Left lung (tissue), 10 donors: ENCODE results near the gene IGSF23. TPM values are rescaled to one million over a fixed set of nuclear protein-coding genes. Genes with fewer than 3 reads are reported as not detected.

ENCODE experiments used
- ATAC-seq: fragments of 200-7000 bp; cut with Tn5 transposase; one replicate; pipeline ENCODE4 v1.9.1; 2020; ENCODE audit warnings: moderate library complexity
- DNase-seq, 4 donors: peaks; one replicate each; pipeline ENCODE4 v3.0.0-alpha.2; 2013 to 2020
- H3K27ac ChIP-seq, 2 donors: fragments of 200-600 bp; sonication (generic) in 1 of 2; one replicate each; pipeline versions ENCODE4 v1.5.0 to v1.8.0; 2020 to 2021
- H3K27me3 ChIP-seq, 2 donors: fragments of 200-600 bp; sonication (generic) in 1 of 2; one replicate each; pipeline versions ENCODE4 v1.5.0 to v1.8.0; 2020 to 2021
- H3K36me3 ChIP-seq, 2 donors: fragments of 200-600 bp; sonication (generic) in 1 of 2; one replicate each; pipeline versions ENCODE4 v1.5.0 to v1.8.0; 2020 to 2021
- H3K4me1 ChIP-seq, 2 donors: fragments of 200-600 bp; one replicate each; pipeline ENCODE4 v1.8.0; 2021
- H3K4me3 ChIP-seq, 2 donors: fragments of 200-600 bp; sonication (generic) in 1 of 2; one replicate each; pipeline versions ENCODE4 v1.5.0 to v1.8.0; 2020 to 2021; ENCODE audit warnings: mild to moderate bottlenecking in 1 of 2
- H3K9me3 ChIP-seq, 2 donors: fragments of 200-600 bp; sonication (generic) in 1 of 2; one replicate each; pipeline versions ENCODE4 v1.5.0 to v1.8.0; 2020 to 2021
- intact Hi-C, 2 donors: fragments of 100-400 bp; cut with DNase I; formaldehyde crosslinking; loops; one replicate each; pipeline versions ENCODE4 v1.11.2 to v1.14.2; 2022
- microRNA-seq, 2 donors: library from miRNA; unstranded; fragments of <30 nt; microRNA quantifications; one replicate each; pipeline ENCODE4, GENCODE V29; 2019
- polyA plus RNA-seq, 6 donors: library from polyadenylated mRNA; unstranded; fragments of 120-200 nt; gene quantifications; one replicate each; pipeline ENCODE4 v1.2.1, GENCODE V29; 2013; ENCODE audit not compliant: insufficient read length in 6 of 6
- total RNA-seq, 2 donors: library from RNA; stranded (reverse); fragmentation: NEBNext Ultra II Directional; extraction: Animal tissue kit (Norgen Biotek cat#: 25700); gene quantifications; one replicate each; pipeline ENCODE4 v1.2.1, GENCODE V29; 2021
- TF ChIP-seq, protein P1 (sequence below), 2 donors: fragments of 200-600 bp; sonication (generic) in 1 of 2; IDR thresholded peaks; one replicate each; pipeline versions ENCODE4 v1.5.0 to v1.8.0; 2021; ENCODE audit warnings: antibody characterized with exemption in 2 of 2
- donor health status: DM: no; HTN: yes; CAD: no.
- donor health status: DM: no; HTN: no; CAD: no.

The IGSF23 gene
- total and polyA plus RNA-seq, 8 donors: 0.17 to 0.18 TPM; not detected in 6

DNA sequence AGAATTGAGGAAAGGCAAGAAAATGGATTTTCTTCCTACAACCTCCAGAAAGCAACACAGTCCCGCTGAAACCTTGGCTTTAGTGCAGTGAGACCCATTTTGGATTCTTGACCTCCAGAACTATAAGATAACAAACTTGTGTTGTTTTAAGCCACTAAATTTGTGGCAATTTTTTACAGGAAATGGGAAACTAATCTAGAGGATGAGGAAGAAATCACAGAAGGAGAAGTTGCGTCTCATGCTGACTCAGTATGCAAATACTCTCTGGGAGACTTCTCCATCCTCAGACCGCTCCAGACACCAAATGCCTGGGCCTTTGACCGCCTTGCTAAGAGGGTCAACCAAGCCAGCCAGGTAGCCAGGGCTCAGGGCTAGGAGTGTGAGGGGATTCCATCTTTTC is 72.5 kb downstream of the IGSF23 start:
- ATAC-seq: peak; percentile 46
- no peak overlapping the region for H3K4me3 ChIP-seq
- H3K27me3 ChIP-seq: no peaks in the 10 kb centered on the region
- TF ChIP-seq, protein P1, sequence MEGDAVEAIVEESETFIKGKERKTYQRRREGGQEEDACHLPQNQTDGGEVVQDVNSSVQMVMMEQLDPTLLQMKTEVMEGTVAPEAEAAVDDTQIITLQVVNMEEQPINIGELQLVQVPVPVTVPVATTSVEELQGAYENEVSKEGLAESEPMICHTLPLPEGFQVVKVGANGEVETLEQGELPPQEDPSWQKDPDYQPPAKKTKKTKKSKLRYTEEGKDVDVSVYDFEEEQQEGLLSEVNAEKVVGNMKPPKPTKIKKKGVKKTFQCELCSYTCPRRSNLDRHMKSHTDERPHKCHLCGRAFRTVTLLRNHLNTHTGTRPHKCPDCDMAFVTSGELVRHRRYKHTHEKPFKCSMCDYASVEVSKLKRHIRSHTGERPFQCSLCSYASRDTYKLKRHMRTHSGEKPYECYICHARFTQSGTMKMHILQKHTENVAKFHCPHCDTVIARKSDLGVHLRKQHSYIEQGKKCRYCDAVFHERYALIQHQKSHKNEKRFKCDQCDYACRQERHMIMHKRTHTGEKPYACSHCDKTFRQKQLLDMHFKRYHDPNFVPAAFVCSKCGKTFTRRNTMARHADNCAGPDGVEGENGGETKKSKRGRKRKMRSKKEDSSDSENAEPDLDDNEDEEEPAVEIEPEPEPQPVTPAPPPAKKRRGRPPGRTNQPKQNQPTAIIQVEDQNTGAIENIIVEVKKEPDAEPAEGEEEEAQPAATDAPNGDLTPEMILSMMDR (IDR thresholded peaks at IDR 0.05): no peak
- H3K36me3 ChIP-seq: no peaks in the 10 kb centered on the region
- no peaks in the 10 kb centered on the region for H3K9me3 ChIP-seq
- peak overlapping the region; percentile 70 to 88 for H3K27ac ChIP-seq
- intact Hi-C loops: loop anchor here in 1 of 2 donors (5.0 kb wide), 1 partner anchor 86 kb away; no protein-coding TSS in a partner anchor
- peaks cover 16 to 82% of the 10 kb centered on the region in 2 donors for H3K4me1 ChIP-seq
- DNase-seq: peak in 2 of 4 donors; percentile 56 to 74

Small RNAs within 50 kb of the gene (microRNA-seq; reads per million reads assigned to microRNA genes)
- gene MIR4531: 0 reads per million in 2 donors

Other genes with a start within 250 kb of the IGSF23 start
- gene ZNF285, start 212.0 kb upstream of the IGSF23 start, total RNA-seq: 1 to 10 TPM; 1.2 to 2.1 TPM
- gene ZNF285, start 212.0 kb upstream of the IGSF23 start, polyA plus RNA-seq: 10 to 100 TPM; 10.4 to 15.3 (median 12.4) TPM
- 1 to 10 TPM; 3.8 to 4.5 TPM for gene ZNF229, start 165.1 kb upstream of the IGSF23 start, total RNA-seq
- 10 to 100 TPM; 11.4 to 15.4 (median 13.0) TPM for gene ZNF229, start 165.1 kb upstream of the IGSF23 start, polyA plus RNA-seq
- gene ZNF180, start 113.0 kb upstream of the IGSF23 start, total RNA-seq: 1 to 10 TPM; 6.0 to 7.7 TPM
- 10 to 100 TPM; 14.5 to 16.6 (median 15.8) TPM for gene ZNF180, start 113.0 kb upstream of the IGSF23 start, polyA plus RNA-seq
- not detected for gene CEACAM20, start 83.9 kb upstream of the IGSF23 start, total RNA-seq
- not detected for gene CEACAM20, start 83.9 kb upstream of the IGSF23 start, polyA plus RNA-seq
- 10 to 100 TPM; 46.3 to 67.9 TPM for gene PVR, start 30.3 kb downstream of the IGSF23 start, total RNA-seq
- gene PVR, start 30.3 kb downstream of the IGSF23 start, polyA plus RNA-seq: 10 to 100 TPM; 22.5 to 29.3 (median 27.6) TPM
- gene CEACAM19, start 57.9 kb downstream of the IGSF23 start, total RNA-seq: 1 to 10 TPM; 4.1 to 5.4 TPM
- gene CEACAM19, start 57.9 kb downstream of the IGSF23 start, polyA plus RNA-seq: 10 to 100 TPM; 12.8 to 21.9 (median 15.9) TPM
- under 1 TPM in 1 of 2 donors, not detected in 1; 0.20 TPM for gene CEACAM16, start 85.6 kb downstream of the IGSF23 start, total RNA-seq
- not detected for gene CEACAM16, start 85.6 kb downstream of the IGSF23 start, polyA plus RNA-seq
- 10 to 100 TPM; 48.2 to 79.9 TPM for gene BCL3, start 135.1 kb downstream of the IGSF23 start, total RNA-seq
- gene BCL3, start 135.1 kb downstream of the IGSF23 start, polyA plus RNA-seq: 10 to 100 TPM in 5 of 6 donors, 1 to 10 TPM in 1; 7.3 to 16.6 (median 12.9) TPM
- 1 to 10 TPM; 5.2 to 6.1 TPM for gene CBLC, start 164.3 kb downstream of the IGSF23 start, total RNA-seq
- 1 to 10 TPM; 3.1 to 5.7 (median 3.8) TPM for gene CBLC, start 164.3 kb downstream of the IGSF23 start, polyA plus RNA-seq
- 100 to 1,000 TPM; 110 to 389 TPM for gene BCAM, start 195.5 kb downstream of the IGSF23 start, total RNA-seq
- gene BCAM, start 195.5 kb downstream of the IGSF23 start, polyA plus RNA-seq: 100 to 1,000 TPM; 143 to 235 (median 163) TPM
- gene NECTIN2, start 232.7 kb downstream of the IGSF23 start, total RNA-seq: 100 to 1,000 TPM in 1 of 2 donors, 10 to 100 TPM in 1; 86.7 to 145 TPM
- 10 to 100 TPM; 66.9 to 92.1 (median 77.6) TPM for gene NECTIN2, start 232.7 kb downstream of the IGSF23 start, polyA plus RNA-seq